Stimulated activated CD4-positive, alpha-beta T cell treated with anti-CD3 and anti-CD28 coated beads, Interleukin-4, amount 100 ng/mL, for 48 hours (primary cell): ENCODE data around the gene HIPK2.

Source experiments
- DNase-seq, 2 donors: peaks; one replicate each; pipeline ENCODE4 v3.0.0-alpha.2; 2020; ENCODE audit warnings: low read depth in 2 of 2

HIPK2 gene

GRCh38 chr7:139591550-139592195, 186.1 kb downstream of the HIPK2 start:
- DNase-seq, result no peak

DNA sequence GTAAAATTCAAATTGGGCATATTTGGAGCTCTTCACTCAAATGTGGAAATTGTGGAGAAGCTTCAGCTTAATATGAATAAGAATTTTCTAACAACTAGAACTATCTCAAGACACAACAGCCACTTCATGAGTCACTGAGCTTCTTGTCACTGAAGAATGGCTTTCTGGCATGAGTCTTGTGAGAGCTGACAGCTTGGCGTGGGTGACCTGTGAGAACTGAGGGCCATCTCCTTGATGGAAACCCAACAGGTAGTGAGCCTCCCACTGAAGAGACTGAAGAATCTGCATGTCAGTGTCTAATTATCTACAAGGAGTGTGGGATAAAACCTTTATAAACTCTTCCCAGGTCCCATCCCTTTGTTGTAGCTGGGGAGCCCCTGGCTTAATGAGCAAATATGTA, 188.3 kb downstream of the HIPK2 start:
- no peak for DNase-seq

DNA sequence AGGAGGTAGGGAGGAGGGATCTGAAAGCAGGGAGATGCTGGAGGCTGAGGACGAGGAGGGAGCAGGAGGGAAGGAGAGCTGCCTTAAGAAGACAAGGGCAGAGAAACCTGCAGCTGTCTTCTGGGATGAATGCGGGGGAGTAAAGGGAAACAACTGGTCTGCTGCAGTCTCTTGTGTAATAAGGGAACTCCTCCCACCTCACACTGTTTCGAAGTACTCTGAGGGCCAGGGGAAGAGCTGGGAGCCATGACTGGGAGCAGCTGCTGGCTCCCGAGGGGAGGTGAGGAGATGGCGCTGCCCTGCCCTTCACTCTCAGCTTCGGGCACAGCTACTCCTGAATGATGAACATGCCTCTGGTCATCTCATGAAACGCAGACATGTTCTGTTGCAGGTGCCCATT, 189.2 kb downstream of the HIPK2 start:
- DNase-seq, result no peak

- no peak for DNase-seq
These were observed 190.3 kb downstream of the HIPK2 start for GRCh38 chr7:139587535-139587934.

- DNase-seq, result no peak
These were observed 191.5 kb downstream of the HIPK2 start for GRCh38 chr7:139586286-139586685.

- no peak for DNase-seq
These were observed 192.8 kb downstream of the HIPK2 start for GRCh38 chr7:139585042-139585441.

GRCh38 chr7:139583826-139584553, 193.8 kb downstream of the HIPK2 start:
- no peak for DNase-seq

DNA sequence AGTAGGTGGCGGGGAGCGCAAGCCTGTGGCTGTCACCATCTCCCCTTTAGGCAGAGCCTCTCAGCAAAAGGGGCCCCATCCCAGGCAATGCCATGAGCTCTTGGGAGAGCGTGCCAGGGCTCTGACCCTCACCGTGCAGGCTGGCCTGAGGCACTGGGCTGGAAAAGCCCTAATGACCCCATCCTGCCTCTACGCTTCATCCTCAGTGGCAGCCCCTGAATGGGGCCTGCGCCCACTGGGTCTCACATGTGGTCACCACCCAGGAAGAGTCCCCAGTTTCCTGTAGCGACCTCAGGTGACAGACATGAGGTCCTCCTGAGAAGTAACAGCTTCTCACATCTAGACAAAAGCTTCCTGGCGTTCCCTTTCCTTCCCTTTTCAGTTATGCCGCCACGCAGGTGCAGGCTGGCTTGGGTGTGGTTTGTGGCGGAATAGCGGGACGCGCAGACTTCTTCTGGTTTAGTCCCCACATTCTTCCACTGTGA, 195.1 kb downstream of the HIPK2 start:
- no peak for DNase-seq

DNA sequence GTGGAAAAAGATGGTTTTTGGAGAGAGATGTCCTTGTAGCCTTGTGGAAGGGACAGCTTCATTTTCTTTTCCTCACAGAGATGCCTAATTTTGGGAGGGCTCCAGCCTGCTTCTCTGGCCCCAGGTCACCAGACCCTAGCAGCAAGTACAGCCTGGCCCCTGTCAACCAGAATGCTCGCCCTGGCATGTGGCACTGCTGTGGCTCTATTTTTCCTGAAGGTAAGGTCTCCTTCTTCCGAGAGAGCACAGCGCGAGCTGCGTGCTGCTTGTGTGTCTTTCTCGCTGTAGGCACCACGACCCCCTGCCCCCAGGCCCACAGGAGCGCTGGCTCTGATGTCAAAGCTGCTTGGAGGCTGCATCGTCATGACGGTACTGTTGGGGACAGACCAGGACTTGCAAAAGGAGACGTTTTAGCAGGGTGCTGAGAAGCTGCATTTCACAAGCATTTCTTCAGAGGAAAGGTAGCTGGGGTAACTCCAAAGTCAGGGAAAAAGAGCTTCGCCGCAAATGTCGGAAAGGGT, 195.6 kb downstream of the HIPK2 start:
- DNase-seq, result no peak

- no peak for DNase-seq
These were observed 197.4 kb downstream of the HIPK2 start for GRCh38 chr7:139580435-139580834.

DNA sequence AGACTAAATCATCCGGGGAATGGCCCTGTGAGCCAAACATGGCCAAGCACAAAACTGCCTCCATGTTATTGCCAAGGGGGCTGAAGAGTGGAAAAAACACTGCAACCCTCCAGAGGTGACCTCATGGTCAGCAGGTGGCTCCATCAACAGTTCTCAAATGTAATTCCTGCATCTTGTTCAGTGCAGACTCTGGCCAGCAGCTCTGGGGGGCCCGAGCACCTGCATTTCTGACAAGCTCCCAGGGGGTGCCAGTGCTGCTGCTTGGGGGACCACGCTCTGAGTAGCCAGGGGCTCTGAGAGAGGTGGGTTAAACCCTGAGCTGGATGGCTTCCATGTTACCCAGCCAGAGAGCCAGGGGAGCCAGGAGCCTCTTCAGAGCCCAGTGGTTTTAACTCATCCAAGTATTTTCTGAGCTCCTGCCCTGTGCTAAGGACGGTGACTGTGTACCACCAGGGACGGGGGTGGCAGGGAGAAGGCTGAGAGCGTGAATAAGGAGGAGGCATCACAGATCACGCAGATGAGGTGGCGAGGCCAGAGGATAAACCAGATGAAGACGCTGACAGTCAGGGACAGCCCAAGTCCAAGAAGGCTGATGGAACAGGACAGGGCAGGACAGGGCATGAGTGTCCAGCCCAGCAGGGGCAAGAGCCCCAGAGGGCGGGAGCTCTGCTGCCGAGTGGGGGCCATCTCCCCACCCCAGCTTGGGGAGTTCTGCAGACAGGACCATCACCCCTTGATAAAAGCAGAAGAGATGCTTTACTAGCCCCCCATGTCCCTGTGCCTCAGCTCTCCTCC, 201.4 kb downstream of the HIPK2 start:
- no peak for DNase-seq

DNA sequence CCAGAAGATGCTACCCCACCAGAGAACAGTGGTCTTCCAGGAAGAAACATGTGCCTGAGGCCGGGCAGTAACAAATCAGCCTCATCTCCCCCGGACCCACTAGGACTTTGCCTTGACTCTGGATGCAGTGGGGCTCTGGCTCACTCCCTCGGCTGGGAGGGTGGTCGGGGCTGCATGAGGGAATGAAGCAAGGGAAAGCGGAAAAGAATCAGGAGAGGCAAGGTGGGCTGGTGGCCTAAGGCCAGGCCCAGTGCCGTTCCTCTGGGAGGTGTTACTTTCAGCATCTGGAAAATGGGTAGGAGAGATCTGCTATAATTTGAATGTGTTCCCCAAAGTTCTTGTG, 202.5 kb downstream of the HIPK2 start:
- DNase-seq, result no peak

GRCh38 chr7:139574618-139575337, 203.0 kb downstream of the HIPK2 start:
- DNase-seq, result no peak

- no peak for DNase-seq
These were observed 203.9 kb downstream of the HIPK2 start for GRCh38 chr7:139573871-139574270.

DNA sequence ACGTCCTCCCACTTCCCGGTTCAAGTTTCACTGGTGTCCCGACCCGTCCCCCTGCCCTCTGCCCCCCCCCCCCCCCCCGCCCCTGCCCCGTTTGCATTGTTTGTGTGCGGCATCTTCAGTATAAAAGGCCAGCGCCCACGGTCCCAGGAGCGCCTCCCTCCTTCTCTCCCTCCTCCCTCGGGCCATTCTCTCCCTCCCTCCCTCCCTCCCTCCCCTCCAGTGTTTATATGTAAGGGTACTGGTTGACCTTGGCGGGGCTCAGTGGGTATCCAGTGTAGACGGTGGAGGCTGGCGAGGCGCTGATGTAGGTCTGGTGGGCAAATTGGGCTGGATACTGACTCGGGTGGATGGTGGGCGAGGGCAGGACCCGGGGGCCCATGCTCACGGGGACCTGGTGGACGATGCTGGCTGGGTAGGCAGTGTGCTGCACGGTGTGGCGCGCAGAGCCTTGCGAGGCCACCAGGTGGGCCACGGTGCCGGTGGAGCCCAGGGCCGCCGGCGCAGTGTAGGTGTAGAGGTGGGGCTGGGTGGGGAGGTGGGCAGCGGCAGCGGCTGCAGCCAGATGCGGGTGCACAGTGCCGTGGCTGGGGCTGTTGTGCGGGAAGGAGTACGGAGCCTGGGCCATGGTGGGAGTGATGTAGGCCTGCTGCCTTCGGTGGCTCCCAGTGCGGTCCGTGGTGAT, 205.0 kb downstream of the HIPK2 start:
- no peak for DNase-seq

GRCh38 chr7:139572071-139572470, 205.7 kb downstream of the HIPK2 start:
- no peak for DNase-seq

GRCh38 chr7:139571651-139572050, 206.1 kb downstream of the HIPK2 start:
- DNase-seq, result no peak

GRCh38 chr7:139571190-139571589, 206.6 kb downstream of the HIPK2 start:
- DNase-seq, result no peak

DNA sequence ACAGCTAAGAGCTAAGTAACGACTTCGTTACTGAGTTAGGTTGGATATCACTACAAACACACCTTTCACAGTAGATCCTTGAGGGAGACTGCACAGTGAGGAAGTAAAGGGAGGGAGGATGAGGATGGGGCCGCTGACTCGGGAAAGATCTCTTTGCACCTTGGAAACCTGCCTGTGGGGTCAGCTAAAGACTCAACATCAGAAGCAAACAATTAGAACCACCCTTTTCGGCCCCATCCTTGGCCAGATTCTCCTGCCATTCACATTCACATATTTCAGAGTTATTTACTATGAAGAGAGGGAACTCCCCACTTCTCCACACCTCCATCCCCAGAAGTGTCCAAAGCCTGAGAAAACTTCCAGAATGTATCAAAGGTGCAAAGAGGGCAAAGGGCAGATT, 207.2 kb downstream of the HIPK2 start:
- DNase-seq, result no peak

- no peak for DNase-seq
These were observed 207.7 kb downstream of the HIPK2 start for GRCh38 chr7:139570119-139570518.

GRCh38 chr7:139568813-139569490, 208.8 kb downstream of the HIPK2 start:
- DNase-seq, result no peak
